GM18909 (cell line): ENCODE results near the gene C16orf54.
"Not testable (repeated sequence)": the region's sequence is repeated elsewhere in the genome, so short reads cannot be mapped to it uniquely, and the experiment has no call there.

Experiments
- ATAC-seq: cut with Tn5 transposase; IDR thresholded peaks from one replicate; pipeline ENCODE4 v1.9.1; 2021; ENCODE audit warnings: mild to moderate bottlenecking; ENCODE audit not compliant: unreplicated experiment, poor library complexity

C16orf54 gene

GRCh38 chr16:29745853-29746345 is at the start of gene C16orf54:
Gene C16orf54 (minus strand): TSS chr16:29745990. CDS start chr16:29744951, 1,039 bp downstream.
- ATAC-seq = peak; percentile 85

GRCh38 chr16:29794231-29794710 is 48.5 kb upstream of the C16orf54 start:
- ATAC-seq = no peak

GRCh38 chr16:29793153-29793552 is 47.4 kb upstream of the C16orf54 start:
- ATAC-seq = not testable (repeated sequence)

- ATAC-seq = no peak
Observed at GRCh38 chr16:29791845-29792807, 46.3 kb upstream of the C16orf54 start.

DNA sequence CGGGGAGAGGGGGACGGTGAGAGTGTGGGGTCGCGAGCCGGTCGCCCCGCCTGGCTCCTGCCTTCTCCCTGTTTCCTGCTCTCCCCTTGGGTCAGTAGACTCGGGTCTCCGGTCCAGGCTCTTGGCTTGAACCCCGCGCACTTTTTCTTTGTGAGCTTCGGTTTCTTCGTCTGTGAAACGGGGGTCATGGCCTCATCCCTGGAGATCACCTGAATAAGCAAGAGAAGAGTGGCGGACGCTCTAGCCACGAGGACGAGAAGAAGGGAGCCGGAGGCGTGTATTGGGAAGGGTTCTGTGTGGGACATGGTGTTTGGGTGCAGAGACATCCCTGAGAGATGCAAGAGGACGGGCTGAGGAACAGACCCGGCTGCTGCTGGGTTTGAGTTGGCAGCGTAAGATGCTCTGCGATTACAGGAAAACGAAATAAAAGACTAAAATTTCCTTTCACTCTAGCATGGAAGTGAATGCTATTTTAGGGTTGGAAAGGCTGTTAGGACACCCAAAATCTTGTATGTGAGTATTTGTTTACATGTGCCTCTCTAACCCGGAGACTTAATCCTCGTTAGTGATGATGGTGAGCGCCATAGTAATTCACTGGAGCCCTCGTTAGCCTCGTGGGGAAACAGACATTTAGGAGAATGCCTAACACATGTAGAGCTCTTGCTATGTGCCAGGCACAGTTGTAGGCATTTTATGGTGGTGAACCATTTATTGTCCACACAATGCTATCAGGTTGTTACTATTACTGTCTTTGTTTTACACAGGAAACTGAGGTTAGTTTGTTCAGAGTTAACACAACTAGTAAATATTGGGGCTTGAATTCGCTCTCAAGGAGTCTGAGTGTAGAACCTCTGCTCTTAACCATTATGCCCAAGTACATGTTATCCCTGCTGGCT is 45.4 kb upstream of the C16orf54 start:
- peak; percentile 9 for ATAC-seq

GRCh38 chr16:29790183-29790948 is 44.6 kb upstream of the C16orf54 start, which contains the start of gene KIF22:
Gene KIF22 (plus strand): TSS chr16:29790751. CDS start chr16:29790760, 9 bp downstream.
- ATAC-seq = peak; percentile 91

- ATAC-seq = no peak
Observed at GRCh38 chr16:29789775-29790182, 44.0 kb upstream of the C16orf54 start.

DNA sequence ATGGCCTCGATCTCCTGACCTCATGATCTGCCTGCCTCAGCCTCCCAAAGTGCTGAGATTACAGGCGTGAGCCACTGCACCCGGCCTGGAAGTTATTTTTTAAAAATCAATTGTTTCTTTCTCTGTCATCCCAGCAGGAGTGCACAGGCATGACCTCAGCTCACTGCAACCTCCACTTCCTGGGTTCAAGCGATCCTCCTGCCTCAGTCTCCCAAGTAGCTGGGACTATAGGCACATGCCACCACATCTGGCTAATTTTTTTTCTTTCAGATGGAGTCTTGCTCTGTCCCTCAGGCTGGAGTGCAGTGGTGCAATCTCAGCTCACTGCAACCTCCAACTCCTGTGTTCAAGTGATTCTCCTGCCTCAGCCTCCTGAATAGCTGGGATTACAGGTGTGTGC is 41.4 kb upstream of the C16orf54 start:
- not testable (repeated sequence) for ATAC-seq

- ATAC-seq = no peak
Observed at GRCh38 chr16:29784901-29785500, 39.2 kb upstream of the C16orf54 start.

- ATAC-seq = no peak
Observed at GRCh38 chr16:29784157-29784556, 38.4 kb upstream of the C16orf54 start.

GRCh38 chr16:29783094-29783953 is 37.5 kb upstream of the C16orf54 start:
- not testable (repeated sequence) for ATAC-seq

DNA sequence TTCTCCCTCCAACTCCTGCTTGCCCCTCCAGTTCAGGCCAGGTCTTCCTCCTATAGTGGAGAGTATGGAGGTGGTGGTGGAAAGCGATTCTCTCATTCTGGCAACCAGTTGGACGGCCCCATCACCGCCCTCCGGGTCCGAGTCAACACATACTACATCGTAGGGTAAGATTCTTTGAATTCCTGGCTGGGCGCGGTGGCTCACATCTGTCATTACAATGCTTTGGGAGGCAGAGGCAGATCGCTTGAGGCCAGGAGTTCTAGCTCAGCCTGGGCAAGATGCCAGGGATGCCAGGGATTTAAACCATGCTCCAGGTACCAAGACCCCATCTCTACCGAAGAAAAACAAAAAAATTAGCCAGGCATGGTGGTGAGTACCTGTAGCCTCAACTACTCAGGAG is 33.7 kb upstream of the C16orf54 start:
- no peak for ATAC-seq

- ATAC-seq = no peak
Observed at GRCh38 chr16:29777576-29778350, 32.0 kb upstream of the C16orf54 start, which contains the start of gene ZG16. Gene ZG16 (plus strand): TSS chr16:29778256. CDS start chr16:29779267, 1,011 bp downstream.

- no peak for ATAC-seq
Observed at GRCh38 chr16:29775742-29776408, 30.1 kb upstream of the C16orf54 start.

- no peak for ATAC-seq
Observed at GRCh38 chr16:29774730-29775129, 28.9 kb upstream of the C16orf54 start.

DNA sequence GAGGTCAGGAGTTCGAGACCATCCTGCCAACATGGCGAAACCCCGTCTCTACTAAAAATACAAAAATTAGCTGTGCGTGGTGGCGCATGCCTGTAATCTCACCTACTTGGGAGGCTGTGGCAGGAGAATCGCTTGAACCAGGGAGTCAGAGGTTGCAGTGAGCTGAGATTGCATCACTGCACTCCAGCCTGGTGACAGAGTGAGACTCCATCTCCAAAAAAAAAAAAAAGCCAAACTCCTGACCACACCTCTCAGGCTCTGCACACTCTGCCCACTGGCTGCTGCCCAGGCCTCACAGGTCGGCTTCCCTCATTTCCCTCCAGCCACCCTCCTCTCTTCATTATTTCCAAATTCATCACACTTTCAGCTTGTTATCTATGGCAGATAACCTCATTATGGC is 26.5 kb upstream of the C16orf54 start:
- not testable (repeated sequence) for ATAC-seq
